Measurements from ENCODE around the gene HSPA5.

The HSPA5 gene

DNA sequence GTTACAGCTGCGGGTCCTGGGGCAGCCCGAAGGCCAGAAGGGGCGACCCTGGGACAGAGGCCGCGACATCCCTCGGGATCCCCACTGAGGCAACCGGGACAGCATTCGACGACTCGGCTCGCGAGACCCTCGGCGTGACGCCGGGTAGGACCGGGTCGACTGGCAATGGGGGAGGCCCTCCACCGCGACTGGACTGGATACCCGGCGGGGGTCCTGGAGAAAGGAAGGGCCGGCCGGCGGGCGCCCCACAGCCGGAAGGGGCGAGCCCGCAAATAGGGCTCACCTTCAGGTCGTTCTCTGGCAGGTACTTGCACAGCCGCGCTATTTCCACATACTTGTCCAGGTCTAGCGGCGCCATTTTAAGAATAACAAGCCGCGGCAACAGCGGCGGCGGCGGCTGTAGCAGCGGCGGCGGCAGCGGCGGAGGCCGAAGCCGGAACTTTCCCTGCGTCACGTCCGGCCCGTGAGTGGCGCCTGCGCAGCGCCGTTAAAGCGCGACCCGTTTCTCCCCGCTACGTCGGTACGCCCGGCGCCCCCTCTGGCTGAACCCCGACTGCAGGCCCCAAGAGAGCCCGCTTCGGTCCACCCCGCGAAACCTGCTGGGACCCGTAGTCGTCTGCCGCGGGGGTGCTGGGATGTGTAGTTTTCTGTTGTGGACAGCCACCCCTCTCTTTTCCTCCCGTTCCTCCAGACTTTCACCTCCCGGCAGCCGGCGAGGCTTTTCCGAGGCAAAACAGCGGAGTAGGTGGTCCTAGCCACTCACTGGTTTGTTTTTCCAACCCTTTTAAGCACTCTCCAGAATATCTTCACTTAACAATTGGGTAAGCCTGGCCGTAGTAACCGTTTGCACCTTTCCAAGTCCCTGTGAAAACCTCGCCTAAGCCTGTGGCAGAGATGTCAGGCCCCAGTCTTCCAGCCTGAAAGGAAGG is 51.5 kb downstream of the HSPA5 start, which contains the start of gene PPP6C:
Gene PPP6C, minus strand, starts transcription at position 443 of the 929 bp plus-strand sequence. Its CDS starts 85 bp downstream, at position 358.
- DNase-seq (ENCODE audit: low spot score), result peak; percentile 91

- peak; percentile 26 for DNase-seq (ENCODE audit: low spot score)
Observed at GRCh38 chr9:125189011-125189360, 52.2 kb downstream of the HSPA5 start.

All from kidney capillary endothelial cell (primary cell).